ENCODE data around the gene UBB. TPM values are rescaled to one million over a fixed set of nuclear protein-coding genes. Genes with fewer than 3 reads are reported as not detected.
"Not testable (repeated sequence)": the region's sequence is repeated elsewhere in the genome, so short reads cannot be mapped to it uniquely, and the experiment has no call there.

Gene UBB
- polyA plus RNA-seq, 4 donors = 1,626 to 2,601 (median 2,069) TPM

DNA sequence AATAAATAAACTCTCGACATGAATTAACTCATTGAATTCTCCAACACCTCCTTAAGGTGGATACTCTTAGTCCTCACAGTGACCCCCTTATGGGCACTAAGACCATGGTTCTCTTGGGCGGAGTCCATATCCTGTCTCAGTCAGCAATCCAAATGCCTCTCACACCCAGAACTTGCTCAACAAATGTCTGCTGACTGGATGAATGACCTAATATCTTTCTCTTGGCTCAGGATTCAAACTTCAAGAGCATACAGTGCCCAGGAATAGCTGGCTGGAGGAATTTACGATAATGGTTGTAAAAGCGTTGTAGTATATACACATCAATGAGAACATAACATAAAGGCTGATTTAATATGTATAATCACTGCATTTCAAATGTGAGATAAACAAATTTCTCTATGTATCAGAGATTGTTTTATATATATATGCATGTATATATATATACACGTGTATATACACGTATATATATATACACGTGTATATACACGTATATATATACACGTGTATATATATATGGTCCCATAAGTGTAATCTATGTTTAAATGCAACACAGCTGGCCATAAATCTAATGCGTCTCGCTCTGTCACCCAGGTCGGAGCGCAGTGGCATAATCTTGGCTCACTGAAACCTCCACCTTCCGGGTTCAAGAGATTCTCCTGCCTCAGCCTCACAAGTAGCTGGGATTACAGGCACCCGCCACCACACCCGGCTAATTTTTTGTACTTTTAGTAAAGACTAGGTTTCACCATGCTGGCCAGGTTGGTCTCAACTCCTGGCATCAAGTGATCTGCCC, 6.5 kb upstream of the UBB start:
- no peak for DNase-seq (ENCODE audit: low read depth in 4 of 4, low spot score in 2 of 4)

DNA sequence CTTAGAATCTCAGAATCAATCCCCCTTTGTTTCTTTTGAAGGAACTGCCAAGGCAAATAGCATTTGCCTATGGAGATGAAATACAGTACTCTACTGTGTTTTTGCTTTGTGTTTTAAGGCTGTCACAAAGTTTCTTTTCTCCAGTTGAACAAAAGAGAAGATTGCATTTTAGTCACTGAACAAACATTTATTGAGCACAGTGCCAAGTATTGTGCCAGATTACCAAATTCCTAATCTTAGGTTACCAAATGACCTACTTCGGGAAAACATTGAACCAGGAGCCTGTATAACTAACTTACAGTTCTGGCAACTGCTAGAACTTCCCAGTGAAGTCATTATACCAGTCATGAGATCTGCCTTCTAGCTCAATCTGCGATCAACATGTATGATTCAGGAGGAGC, 3.0 kb upstream of the UBB start:
- no peak for DNase-seq (ENCODE audit: low read depth in 4 of 4, low spot score in 2 of 4)

GRCh38 chr17:16378636-16379282, 2.1 kb upstream of the UBB start:
- DNase-seq (ENCODE audit: low read depth in 4 of 4, low spot score in 2 of 4) = no peak

DNA sequence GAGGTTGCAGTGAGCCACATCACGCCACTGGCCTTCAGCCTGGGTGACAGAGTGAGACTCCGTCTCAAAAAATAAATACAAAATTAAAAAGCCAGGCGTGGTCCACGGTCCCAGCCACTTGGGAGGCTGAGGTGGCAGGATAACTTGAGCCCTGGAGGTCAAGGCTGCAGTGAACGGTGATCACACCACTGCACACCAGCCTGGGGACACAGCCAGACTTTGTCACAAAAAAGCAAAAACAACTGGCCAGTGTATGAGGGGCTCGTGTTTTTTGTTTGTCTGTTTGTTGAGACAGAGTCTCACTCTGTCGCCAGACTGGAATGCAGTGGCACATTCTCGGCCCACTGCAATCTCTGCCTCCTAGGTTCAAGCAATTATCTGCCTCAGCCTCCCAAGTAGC, 1.2 kb upstream of the UBB start:
- no peak for DNase-seq (ENCODE audit: low read depth in 4 of 4, low spot score in 2 of 4)

- DNase-seq (ENCODE audit: low read depth in 4 of 4, low spot score in 2 of 4) = no peak
These were observed 567 bp downstream of the UBB start for GRCh38 chr17:16381496-16381820.

GRCh38 chr17:16383216-16383615, 2.3 kb downstream of the UBB start:
- DNase-seq (ENCODE audit: low read depth in 4 of 4, low spot score in 2 of 4) = no peak

GRCh38 chr17:16383772-16384287, 2.9 kb downstream of the UBB start:
- DNase-seq (ENCODE audit: low read depth in 4 of 4, low spot score in 2 of 4) = no peak

- no peak for DNase-seq (ENCODE audit: low read depth in 4 of 4, low spot score in 2 of 4)
These were observed 3.7 kb downstream of the UBB start for GRCh38 chr17:16384557-16384956.

GRCh38 chr17:16386126-16386507, 5.2 kb downstream of the UBB start:
- not testable (repeated sequence) for DNase-seq (ENCODE audit: low read depth in 4 of 4, low spot score in 2 of 4)

DNA sequence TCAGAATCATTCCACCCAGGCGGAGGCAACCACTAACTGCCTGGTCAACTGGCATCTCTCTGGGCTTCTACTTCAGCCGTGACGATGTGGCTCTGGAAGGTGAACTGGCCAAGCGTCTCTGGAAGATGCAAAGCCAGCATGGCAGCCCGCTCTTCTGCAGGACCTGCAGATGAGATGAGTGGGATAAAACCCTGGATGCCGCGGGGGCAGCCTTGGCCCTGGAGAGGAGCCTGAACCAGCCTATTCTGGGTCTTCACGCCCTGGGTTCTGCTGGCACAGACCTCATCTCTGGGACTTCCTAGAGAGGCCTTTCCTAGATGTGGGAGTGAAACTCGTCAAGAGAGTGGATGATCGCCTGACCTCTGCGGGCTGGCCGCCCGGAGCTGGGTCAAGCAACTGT, 10.6 kb downstream of the UBB start:
- no peak for DNase-seq (ENCODE audit: low read depth in 4 of 4, low spot score in 2 of 4)

DNA sequence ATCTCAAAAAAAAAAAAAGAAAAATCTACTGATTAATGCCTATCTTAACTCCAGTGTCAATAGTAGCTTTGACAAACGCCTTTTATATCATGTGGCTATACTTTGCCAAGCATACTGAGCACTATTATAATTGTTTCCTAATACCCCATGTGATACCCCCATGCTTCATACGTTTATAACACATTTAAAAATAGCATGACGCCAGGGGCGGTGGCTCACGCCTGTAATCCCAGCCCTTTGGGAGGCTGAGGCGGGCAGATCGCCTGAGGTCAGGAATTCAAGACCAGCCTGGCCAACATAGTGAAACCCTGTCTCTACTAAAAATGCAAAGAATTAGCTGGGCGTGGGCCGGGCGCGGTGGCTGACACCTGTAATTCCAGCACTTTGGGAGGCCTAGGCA, 11.6 kb downstream of the UBB start:
- DNase-seq (ENCODE audit: low read depth in 4 of 4, low spot score in 2 of 4) = not testable (repeated sequence)

DNA sequence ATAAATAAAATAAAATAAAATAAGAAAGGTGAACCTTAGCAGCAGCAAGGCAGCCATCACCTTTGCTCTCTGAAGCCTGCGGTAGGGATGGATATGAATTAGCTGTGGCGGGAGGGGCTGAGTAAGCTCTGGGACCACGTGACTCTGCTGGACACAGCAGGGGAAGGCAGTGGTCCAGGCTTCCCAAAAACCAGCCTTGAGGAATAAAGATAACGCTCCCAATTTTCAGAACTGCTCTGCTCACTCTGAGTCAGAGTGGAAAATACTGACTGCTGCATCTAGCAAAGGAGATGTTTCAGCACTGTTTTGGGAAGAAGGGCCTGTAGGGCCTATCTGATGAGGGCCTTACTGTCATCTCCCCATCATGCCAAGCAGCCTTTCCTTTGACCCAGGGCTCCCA, 15.0 kb downstream of the UBB start:
- DNase-seq (ENCODE audit: low read depth in 4 of 4, low spot score in 2 of 4) = not testable (repeated sequence)

GRCh38 chr17:16396693-16397092, 15.8 kb downstream of the UBB start:
- not testable (repeated sequence) for DNase-seq (ENCODE audit: low read depth in 4 of 4, low spot score in 2 of 4)

DNA sequence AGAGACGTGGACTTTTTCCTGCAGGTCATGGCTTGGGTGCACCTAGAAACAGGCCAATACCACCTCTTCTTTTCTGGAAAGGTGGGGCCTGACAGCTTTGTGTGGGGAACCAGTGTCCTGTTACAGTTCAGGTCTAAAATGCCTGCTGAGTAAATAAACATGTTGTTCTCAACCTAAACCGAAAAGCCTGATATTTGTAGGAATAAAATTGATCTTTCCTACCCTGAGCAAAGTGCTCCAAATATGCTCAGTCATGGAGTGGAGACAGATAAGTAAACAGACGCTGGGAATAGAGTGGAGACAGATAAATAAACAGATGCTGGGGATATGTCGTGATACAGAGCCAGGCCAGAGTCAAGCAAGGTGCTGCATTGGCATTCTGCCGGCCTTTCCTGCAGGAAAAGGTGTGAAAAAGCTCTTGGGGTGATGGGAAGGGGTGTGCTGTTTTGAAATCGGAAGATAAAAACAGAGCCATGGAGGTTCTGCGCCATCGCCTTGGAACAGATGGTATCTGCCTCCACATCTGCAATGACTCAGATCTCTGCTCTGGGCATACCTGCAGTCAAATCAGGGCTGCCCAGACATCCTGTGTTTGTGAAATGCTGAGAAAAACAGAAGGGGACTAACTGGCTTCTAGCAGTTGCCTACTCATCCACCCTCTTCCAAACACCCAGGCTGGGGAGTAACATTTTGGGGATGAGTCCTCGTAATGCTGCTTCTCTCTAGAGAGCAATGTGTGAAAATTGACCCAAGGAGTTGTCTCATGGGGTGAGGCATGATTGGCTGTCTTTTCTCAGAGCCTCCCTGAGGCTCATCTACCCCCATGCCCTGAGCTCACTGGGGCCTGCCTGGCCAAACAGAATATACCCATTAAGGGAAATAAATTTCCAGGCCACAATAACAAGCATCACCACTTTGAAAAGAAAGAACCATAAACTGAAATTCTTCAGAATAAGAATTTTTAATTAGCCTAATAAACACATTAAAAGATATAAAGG, 17.7 kb downstream of the UBB start:
- DNase-seq (ENCODE audit: low read depth in 4 of 4, low spot score in 2 of 4) = no peak

- not testable (repeated sequence) for DNase-seq (ENCODE audit: low read depth in 4 of 4, low spot score in 2 of 4)
These were observed 23.0 kb downstream of the UBB start for GRCh38 chr17:16403847-16404246.

DNA sequence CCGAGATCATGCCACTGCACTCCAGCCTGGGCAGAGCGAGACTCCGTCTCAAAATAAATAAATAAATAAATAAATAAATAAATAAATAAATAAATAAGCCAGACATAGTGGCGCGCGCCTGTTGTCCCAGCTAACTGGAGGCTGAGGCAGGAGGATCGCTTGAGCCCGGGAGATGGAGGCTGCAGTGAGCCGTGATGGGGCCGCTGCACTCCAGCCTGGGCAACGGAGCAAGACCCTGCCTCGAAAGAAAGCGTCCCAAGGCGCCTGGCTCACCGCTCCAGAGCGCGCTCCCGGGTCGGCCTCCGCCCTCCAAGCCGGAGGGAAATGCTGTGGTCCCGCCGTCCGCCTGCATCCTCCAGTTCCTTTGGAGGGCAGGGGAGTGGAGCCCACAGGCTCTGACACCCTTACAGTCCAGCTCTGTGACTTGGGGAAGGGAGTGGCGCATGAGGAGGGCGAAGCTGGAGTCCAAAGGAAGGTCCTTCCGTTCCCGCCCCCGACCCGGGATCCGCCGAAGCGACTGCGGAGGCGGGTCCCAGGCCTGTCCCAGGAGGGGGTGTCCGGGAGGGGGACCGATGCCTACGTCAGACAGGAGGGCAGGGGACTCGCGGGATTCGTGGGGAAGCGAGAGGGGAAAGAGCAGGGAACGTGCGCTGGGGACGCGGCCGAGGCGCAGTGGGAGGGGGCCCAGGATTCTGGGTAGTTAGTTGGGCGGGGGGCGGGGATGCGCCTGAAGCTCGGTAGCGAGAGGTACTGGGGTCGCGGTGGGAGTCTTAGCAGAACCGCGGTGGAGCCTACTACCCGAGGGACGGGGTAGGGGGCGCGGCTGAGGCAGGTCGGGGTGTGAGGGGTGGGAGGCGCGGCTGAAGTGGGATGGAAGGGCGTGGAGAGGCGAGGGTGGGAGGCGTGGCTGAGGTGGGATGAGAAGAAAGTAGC, 26.1 kb downstream of the UBB start:
- DNase-seq (ENCODE audit: low read depth in 4 of 4, low spot score in 2 of 4) = no peak

DNA sequence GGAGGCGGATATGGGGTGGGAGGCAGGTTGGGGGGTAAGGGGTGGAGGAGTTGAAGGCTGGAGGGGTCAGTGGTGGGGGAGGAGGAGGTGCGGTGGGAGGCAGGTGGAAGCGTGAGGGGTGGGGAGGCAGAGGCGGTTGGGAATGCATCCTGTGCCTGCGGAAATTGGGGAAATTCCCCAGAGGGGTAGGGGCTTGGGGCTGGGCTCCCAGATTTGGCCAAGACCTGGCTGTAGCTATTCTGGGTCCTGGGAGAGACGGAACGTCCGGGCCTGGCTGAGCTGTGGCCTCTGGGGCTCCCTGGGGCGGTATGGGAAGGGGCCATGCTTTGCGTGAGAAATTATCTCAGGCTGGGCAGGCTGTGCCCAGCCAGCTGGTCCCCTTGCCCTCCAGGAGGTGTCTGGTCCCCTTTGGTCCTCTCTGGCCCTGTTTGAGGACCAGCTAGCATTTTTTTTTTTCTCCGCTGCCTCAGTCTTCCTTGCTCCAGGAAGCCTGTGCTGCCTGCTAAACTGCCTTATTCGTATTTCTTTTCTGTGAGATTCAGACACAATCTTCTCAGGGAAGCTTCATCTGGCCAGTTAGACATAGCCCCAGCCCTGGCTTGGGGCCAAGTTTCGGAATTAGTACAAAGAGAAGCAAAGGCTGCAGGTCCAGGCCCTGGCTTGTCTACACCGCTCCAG, 27.2 kb downstream of the UBB start:
- no peak for DNase-seq (ENCODE audit: low read depth in 4 of 4, low spot score in 2 of 4)

DNA sequence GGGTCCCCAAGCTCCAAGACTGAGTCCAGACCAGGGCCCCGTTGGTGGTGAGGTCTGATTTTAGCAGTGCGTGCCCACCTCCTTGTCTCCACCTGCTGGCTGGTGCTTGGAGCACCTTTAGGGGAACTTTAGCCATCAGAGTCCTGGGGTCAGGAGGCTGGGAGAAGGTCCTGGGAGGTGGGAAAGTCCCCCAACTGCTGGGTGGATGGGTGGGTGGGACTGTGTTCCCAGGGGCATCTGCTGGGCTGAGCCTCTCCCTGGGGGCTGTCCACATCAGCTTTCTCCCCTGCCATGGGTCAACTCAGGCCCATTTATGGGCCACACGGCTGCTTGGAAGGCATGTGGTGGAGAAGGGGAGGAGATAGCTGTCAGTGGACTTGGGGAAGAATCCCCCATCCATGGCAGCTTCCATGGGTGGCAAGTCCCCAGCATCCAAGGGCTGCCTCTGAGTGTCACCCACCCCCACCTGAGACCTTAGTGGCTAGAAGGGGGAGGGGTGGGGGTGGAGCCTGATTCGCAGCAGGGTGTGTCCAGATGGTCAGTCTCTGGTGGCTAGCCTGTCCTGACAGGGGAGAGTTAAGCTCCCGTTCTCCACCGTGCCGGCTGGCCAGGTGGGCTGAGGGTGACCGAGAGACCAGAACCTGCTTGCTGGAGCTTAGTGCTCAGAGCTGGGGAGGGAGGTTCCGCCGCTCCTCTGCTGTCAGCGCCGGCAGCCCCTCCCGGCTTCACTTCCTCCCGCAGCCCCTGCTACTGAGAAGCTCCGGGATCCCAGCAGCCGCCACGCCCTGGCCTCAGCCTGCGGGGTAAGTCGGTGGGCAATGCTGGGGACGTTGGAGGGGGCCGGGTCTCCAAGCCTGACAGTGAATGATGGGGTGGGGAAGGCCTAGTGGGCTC, 34.4 kb downstream of the UBB start, which contains the start of gene TRPV2:
TSS of gene TRPV2 (plus strand) at position 541 of the 894 bp plus-strand sequence. CDS start 2,098 bp downstream, outside the sequence.
- DNase-seq (ENCODE audit: low read depth in 4 of 4, low spot score in 2 of 4) = no peak

Measured in left renal cortex interstitium (tissue), 4 donors.